GM21737 (cell line): ENCODE results near the gene OSBPL8.
"Not testable (repeated sequence)": the region's sequence is repeated elsewhere in the genome, so short reads cannot be mapped to it uniquely, and the experiment has no call there.

ENCODE experiments used
- ATAC-seq: cut with Tn5 transposase; IDR thresholded peaks from one replicate; pipeline ENCODE4 v1.9.1; 2021; ENCODE audit warnings: mild to moderate bottlenecking, moderate library complexity; ENCODE audit not compliant: unreplicated experiment

OSBPL8 gene

GRCh38 chr12:76374386-76375020 is 185.1 kb downstream of the OSBPL8 start:
- ATAC-seq: no peak

GRCh38 chr12:76368230-76368629 is 191.3 kb downstream of the OSBPL8 start:
- ATAC-seq: no peak

DNA sequence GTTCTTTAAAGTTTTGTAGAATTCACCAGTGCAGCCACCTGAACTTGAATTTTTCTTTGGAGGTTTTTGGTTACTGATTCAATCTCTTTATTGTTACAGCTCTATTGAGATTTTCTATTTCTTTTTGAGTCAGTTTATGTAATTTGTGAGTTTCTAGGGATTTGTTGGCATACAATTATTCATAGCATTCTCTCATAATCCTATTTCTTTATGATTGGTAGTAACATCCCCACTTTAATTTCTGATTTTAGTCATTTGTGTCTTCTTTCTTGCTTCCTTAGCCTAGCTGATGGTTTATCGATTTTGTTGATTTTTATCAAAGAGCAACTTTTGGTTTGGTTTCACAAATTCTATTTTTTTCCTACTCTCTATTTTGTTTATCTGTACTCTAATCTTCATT is 193.4 kb downstream of the OSBPL8 start:
- ATAC-seq: no peak

DNA sequence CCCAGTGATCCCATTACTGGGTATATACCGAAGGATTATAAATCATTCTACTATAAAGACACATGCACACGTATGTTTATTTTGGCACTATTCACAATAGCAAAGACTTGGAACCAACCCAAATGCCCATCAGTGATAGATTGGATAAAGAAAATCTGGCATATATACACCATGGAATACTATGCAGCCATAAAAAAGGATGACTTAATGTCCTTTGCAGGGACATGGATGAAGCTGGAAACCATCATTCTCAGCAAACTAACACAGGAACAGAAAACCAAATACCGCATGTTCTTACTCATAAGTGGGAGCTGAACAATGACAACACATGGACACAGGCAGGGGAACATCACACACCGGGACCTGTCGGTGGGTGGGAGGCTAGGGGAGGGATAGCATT is 195.4 kb downstream of the OSBPL8 start:
- ATAC-seq: not testable (repeated sequence)

- ATAC-seq: no peak
Measured at GRCh38 chr12:76360316-76360715, 199.3 kb downstream of the OSBPL8 start.

- ATAC-seq: no peak
Measured at GRCh38 chr12:76356071-76356470, 203.5 kb downstream of the OSBPL8 start.

DNA sequence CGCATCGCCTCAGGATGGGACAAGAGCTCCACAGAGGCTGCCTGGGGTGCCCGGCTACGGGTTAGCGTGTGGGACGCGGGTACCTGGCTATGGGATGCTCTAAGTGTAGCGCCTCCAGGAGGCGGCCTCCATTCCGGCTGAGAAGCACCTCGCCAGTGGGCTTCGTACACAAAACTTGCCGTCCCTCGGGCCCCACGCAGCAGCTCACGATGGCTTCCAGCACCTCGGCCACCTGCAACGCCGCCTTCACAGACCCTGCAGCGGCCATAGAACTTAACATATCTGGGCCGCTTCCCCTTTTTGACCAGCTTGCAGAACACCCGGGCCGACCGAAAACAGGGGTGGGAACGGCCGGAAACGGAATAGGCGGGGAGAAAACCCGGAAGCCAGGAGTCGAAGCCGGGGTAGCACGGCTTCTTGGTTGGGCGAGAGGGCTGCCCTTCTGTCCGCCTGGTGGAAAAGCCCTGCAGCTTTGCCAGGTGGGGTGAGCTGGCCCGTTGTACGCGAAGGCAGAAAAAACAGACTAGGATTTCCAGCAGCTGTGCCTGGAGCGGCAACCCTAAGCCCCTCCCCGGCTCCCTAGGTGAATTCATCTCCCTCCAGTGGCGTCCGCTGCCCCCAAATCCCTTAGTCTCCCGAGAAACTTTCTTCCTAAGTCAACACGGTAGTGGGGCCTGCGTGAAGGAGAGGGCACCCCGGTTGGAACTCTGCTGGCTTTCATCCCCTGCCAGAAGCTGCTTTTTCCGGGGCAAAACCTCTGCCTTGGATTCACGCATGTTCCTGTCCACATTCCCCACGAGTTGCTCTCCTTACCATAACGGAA is 211.3 kb downstream of the OSBPL8 start, which contains the start of gene BBS10:
Gene BBS10, minus strand, starts transcription at position 337 of the 823 bp plus-strand sequence. Its CDS starts 57 bp downstream, at position 280.
- ATAC-seq: peak; percentile 98

DNA sequence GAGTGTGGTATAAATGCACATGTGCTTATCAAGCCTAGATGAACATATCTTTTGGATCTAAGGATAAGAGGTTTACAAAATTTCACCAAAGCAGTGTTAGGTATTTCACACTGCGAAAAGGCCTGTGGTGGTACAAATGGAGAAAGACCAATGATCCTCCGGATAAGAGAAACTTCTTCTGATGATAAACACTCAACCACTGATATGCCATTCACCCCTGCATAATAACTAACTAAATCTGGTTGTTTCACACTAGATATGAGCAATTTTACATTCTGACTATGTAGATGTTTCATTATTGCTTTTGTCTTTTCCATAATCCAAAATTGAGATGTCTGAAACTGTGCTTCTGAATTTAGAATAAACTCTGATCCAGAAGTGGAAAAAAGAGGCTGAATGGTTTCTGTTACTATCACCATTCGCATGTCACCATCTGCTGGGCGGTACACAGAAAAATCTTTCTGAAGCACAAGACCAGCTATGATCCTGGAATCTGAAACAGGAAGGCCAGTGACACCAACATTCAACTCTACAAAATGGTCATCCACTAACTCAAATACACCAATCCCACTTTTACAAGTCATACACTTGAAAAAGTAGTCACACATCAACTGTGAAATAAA is 212.7 kb downstream of the OSBPL8 start:
- no peak for ATAC-seq

DNA sequence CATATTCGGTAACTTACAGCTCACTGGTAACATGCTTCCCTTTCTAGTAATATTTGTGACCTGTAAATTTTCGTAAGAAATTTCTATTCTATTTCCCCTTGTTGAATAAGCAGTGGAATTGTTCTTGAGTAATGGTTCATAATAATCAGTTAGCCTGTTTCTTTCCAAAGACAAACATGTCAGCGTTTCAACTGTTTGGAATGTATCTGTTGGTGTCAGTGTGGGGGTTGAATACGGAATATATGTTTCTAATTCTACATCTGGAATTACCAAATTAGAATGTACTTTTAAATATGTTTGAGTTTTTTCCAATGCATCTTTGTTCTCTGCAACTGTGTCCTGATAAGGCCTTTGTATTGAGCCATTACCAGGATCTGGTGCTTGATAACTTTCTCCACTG is 213.3 kb downstream of the OSBPL8 start:
- ATAC-seq: no peak

DNA sequence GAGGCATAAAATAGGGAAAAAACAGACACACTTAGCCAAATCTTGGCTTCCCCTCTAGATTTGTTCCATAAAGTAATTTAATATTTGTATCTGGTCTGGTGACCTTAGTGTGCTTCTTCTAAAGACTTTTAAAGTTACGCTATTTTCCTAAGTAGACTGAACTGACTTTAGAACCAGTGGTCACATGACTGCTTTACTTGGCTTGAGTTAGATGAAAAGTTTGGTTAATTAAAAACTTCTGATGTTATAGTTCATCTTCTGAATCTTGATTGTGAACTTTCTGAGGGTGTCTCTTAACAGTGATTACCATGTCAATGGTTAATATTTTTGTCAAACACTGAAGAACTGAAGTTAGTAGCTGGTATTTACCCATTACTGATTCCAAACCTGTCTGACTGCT is 214.0 kb downstream of the OSBPL8 start:
- no peak for ATAC-seq

DNA sequence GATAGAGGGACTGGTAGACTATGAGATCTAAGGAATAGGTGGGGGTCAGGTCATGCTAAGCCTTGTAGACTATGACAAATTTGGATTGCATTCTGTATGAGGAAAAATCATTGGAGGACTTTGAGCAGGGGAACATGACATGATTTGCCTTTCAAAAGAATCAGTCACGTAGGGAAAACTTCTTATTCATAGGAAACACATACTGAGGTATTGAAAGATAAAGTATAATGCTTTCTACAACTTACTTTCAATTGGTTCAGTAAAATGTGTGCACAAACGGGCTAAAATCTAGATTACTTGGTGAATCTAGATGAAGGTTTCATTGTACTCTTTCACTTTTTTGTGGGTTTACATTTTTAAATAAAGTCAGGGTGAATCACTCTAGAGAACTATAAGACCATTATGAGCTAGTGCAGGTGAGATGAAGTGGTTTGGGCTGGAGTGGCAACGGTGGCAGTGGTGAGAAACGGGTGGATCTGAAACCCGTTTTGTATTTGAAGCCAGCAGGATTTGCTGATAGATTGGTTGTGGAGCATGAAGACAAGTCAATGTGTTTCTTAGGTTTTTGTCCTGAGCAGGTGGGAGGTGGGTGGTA is 218.0 kb downstream of the OSBPL8 start:
- ATAC-seq: no peak

DNA sequence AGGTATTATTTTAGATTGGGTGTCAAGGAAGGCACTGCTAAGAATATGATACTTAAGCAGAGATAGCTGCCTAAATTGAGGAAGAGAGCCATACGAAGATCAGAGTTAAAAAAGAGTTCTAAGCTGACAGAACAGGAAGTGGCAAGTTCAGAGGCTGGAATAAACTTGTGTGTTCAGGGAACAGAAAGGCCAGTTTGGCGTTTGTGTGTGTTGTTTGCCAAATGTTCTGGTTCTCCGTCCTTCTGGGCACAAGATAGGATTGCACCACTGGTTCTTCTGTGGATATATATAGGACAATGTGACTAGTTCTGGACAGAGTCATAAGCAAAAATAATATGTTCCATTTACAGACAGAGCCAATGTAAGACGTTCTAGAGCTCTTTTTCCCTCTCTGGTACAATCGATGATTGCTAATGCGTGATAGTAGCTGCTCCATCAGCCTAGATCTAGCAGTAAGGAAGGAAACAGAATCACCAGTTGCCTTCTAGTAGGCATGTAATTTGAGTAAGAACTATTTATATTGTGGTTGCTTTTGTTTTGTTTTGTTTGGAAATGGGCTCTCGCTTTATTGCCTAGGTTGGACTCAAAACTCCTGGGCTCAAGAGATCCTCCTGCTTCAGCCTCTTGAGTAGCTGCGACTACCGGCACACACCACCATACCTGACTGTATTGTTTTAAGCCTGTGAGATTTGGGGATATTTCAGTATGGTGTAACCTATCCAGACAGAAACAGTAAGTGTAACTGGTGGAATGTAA is 218.7 kb downstream of the OSBPL8 start:
- ATAC-seq: no peak

DNA sequence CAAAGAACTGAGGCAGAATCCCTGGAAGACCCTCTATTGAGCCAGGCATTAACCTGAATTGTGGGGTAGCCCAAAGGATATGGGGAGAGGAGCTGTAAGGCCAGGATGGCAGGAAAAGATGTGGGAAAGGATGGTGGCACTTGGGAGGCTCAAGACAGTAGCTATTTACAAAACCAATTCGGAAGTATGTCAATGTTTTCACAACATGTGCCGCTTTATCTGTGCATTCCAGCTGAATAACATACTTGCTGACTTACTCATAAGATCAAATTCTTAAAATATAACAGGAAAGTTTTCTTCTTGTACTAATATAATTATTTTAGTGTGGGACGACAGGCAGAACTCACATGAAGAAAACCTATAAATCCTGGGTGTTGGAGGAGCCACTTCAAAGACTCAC is 222.0 kb downstream of the OSBPL8 start:
- no peak for ATAC-seq

DNA sequence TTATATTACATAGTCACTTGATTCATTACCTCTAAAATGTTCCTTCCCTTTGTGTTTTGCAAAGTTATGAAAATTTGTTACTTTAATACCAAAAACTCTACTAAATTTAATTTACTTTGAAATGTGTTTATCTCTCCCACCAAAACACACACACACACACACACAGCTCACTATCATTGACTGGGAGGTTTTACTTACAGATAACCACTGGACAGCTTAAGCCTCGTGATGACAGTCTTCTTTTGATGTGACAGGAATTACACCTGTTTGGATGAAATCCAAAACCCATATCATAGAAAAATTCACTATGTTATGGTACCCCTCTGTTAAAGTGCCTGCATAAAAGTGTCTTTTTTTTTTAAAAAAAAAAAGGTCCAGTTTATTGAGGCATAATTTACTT is 227.0 kb downstream of the OSBPL8 start:
- ATAC-seq: no peak

DNA sequence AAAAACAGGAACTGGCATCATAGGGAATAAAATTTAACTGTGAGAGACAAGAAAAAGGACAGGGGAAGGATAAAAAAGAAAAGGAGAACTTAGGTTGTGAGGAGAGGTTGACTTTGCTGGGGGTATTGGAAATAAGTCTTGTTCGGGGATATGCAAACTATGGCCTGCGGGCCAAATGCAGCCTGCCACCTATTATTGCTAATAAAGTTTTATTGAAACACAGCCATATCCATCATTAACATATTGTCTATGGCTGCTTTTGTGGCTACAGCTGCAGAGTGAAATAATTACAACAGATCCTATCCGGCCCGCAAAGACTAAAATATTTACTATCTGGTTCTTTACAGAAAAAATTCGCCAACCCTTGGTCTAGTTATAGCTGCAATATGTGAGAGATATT is 230.0 kb downstream of the OSBPL8 start:
- no peak for ATAC-seq

DNA sequence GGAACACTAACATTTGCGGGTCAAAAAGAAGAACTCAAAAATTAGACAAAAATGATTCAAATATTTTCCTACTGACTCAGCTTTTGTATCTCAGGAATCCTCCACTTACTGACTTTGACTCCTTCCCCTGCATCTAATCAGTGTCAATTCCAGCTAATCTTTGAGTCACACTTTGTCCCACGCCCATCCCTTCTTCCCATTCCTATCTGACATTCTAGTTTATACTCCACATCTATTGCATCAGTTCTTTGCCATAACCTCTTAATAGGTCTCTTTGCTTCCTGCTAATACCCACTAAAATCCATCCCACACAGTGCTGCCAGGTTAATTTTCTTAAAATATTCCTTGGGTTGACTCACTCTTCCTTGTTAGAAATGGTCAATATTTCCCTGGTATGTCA is 230.4 kb downstream of the OSBPL8 start:
- no peak for ATAC-seq

DNA sequence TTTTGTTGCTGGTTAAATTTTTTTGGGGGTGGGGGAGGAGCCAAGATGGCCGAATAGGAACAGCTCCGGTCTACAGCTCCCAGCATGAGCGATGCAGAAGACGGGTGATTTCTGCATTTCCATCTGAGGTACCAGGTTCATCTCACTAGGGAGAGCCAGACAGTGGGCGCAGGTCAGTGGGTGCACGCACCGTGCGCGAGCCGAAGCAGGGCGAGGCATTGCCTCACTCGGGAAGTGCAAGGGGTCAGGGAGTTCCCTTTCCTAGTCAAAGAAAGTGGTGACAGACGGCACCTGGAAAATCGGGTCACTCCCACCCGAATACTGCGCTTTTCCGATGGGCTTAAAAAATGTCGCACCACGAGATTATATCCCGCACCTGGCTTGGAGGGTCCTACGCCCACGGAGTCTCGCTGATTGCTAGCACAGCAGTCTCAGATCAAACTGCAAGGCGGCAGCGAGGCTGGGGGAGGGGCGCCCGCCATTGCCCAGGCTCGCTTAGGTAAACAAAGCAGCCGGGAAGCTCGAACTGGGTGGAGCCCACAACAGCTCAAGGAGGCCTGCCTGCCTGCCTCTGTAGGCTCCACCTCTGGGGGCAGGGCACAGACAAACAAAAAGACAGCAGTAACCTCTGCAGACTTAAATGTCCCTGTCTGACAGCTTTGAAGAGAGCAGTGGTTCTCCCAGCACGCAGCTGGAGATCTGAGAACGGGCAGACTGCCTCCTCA is 239.8 kb downstream of the OSBPL8 start:
- ATAC-seq: not testable (repeated sequence)

DNA sequence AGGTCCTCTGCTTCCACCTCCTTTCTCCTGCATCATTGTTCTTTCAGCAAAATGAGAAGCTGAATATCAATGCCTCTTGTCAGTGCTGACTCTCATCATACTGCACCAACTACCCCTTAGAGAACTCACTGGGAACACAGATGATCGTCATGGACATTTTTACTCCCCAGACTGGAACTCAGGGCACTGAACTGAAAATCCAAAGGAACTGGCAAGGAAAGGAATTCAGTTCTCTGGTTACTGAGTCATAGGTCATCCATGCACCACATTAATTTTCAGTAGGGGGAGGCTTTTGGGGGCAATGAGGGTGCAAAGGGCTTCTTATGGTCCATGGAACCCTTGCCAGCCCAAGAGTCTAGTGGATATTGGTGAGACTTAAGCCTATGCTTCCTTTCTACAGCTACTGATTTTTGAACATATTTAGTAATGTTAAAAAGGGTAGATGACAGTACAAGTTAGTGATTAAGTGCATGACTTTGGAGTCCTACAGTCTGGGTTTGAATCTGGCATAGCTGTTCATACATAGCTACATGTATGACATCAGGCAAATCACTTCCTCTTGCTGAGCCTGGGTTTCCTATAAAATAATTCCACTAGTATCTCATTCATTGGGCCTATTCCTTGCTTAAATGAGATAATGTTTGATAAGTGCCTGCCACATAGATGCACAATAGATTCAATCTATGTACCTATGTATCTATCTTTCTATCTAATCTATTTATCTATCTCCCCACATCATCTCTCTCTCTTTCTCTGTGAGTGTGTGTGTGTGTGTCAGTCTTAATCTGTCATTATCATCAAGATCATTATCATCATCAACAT is 240.6 kb downstream of the OSBPL8 start:
- ATAC-seq: no peak

DNA sequence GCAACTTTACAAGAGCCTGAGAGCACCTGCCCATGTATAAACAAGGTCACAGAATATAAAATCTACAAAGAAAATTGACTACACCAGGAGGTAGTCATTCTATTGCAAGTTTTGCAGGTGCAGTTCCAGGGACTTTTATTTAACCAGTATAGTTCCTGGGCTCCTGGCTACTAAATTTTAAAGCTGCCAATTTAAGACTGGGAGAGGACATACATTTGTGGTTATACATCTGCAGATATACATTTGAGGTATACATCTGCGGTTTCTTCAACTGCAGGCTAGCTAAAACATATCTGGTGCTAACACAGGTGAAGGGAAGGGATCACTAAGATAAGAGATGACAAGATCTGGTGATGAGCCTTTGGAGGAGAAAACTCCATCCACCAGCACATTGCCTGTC is 241.6 kb downstream of the OSBPL8 start:
- no peak for ATAC-seq
